Measurements from ENCODE around the gene LINC01488. TPM values are rescaled to one million over a fixed set of nuclear protein-coding genes. Genes with fewer than 3 reads are reported as not detected.

The LINC01488 gene
- total RNA-seq, 3 donors from 2014 or later, result not detected

DNA sequence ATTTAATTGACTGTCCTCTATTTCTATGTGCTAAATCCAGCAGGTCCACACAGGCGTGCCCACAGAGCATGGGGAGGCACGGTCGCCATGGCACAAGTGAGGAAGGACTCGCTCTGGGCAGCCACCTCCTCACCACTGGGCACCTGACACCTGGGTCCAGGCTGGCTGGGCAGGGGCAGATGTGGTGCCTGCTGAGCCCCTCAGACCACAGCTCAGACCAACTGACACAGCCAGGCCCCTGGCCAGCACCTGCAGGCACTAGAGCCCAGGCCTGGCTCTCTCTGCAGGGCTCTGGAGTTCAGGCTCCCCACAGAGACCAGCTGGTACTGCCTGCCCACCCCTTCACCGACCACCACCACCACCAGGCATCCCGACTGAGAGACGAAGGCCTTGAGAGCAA, 27.9 kb downstream of the LINC01488 start:
- no peak for TF ChIP-seq POLR2A (IDR thresholded peaks at IDR 0.05)
- TF ChIP-seq POLR2AphosphoS5 (IDR thresholded peaks at IDR 0.05), result no peak
- TF ChIP-seq, protein P1, sequence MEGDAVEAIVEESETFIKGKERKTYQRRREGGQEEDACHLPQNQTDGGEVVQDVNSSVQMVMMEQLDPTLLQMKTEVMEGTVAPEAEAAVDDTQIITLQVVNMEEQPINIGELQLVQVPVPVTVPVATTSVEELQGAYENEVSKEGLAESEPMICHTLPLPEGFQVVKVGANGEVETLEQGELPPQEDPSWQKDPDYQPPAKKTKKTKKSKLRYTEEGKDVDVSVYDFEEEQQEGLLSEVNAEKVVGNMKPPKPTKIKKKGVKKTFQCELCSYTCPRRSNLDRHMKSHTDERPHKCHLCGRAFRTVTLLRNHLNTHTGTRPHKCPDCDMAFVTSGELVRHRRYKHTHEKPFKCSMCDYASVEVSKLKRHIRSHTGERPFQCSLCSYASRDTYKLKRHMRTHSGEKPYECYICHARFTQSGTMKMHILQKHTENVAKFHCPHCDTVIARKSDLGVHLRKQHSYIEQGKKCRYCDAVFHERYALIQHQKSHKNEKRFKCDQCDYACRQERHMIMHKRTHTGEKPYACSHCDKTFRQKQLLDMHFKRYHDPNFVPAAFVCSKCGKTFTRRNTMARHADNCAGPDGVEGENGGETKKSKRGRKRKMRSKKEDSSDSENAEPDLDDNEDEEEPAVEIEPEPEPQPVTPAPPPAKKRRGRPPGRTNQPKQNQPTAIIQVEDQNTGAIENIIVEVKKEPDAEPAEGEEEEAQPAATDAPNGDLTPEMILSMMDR (IDR thresholded peaks at IDR 0.05), result no peak
- Histone ChIP-seq H3K9me3 (no peaks in the 10 kb centered on the region), H3K4me3 (no peak overlapping the region), H3K27me3 (no peaks in the 10 kb centered on the region), H3K36me3 (no peaks in the 10 kb centered on the region), H3K4me1 (no peaks in the 10 kb centered on the region), H3K27ac (no peak overlapping the region)
- no peak for DNase-seq (ENCODE audit: low spot score in 2 of 2)
- intact Hi-C loops (cut with DNase I; ENCODE audit: low total_unique reads), result no loop called here

DNA sequence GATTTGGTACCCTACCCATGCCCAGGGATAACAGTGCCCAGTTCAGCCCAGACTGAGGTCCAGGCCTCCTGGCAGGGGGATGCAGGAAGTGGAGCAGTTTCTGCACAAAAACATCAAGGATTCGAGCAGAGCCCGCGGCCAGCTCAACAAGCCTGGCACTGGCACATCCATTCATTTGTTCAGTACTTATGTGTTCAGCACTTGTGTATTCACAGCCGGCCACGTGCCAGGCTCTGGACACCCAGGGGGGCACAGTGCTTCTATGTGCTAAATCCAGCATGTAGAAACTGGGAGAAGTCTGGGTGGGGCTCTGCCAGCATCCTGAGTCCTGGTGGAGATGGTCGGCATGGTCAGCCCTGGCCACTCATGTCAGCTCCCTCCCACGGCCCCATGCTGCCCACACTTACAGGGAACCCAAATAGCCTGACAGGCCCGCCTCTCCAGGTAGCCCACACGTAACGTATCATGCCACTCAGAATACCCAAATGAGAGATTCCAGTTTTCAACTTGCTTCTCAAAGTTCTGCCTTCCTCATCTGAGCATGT, 28.5 kb downstream of the LINC01488 start:
- intact Hi-C loops (cut with DNase I; ENCODE audit: low total_unique reads), result no loop called here
- Histone ChIP-seq H3K4me1 (no peaks in the 10 kb centered on the region), H3K27me3 (no peaks in the 10 kb centered on the region), H3K27ac (no peak overlapping the region), H3K9me3 (no peaks in the 10 kb centered on the region), H3K36me3 (no peaks in the 10 kb centered on the region), H3K4me3 (no peak overlapping the region)
- TF ChIP-seq, protein P1 (IDR thresholded peaks at IDR 0.05), result no peak
- TF ChIP-seq POLR2A (IDR thresholded peaks at IDR 0.05) (no peak), POLR2AphosphoS5 (IDR thresholded peaks at IDR 0.05) (no peak)
- no peak for DNase-seq (ENCODE audit: low spot score in 2 of 2)

- H3K36me3 ChIP-seq, result no peaks in the 10 kb centered on the region
- H3K27ac ChIP-seq, result no peak overlapping the region
- H3K4me1 ChIP-seq, result no peaks in the 10 kb centered on the region
- TF ChIP-seq POLR2AphosphoS5 (IDR thresholded peaks at IDR 0.05) (no peak), POLR2A (IDR thresholded peaks at IDR 0.05) (no peak)
- TF ChIP-seq, protein P1 (IDR thresholded peaks at IDR 0.05), result no peak
- intact Hi-C loops (cut with DNase I; ENCODE audit: low total_unique reads), result no loop called here
- H3K27me3 ChIP-seq, result no peaks in the 10 kb centered on the region
- H3K9me3 ChIP-seq, result no peaks in the 10 kb centered on the region
- H3K4me3 ChIP-seq, result no peak overlapping the region
- DNase-seq (ENCODE audit: low spot score in 2 of 2), result no peak
Observed at GRCh38 chr11:69510471-69511357, 29.3 kb downstream of the LINC01488 start.

- intact Hi-C loops (cut with DNase I; ENCODE audit: low total_unique reads), result no loop called here
- Histone ChIP-seq H3K27ac (no peak overlapping the region), H3K9me3 (no peaks in the 10 kb centered on the region), H3K4me1 (no peaks in the 10 kb centered on the region), H3K36me3 (no peaks in the 10 kb centered on the region), H3K27me3 (no peaks in the 10 kb centered on the region), H3K4me3 (no peak overlapping the region)
- TF ChIP-seq POLR2A (IDR thresholded peaks at IDR 0.05) (no peak), POLR2AphosphoS5 (IDR thresholded peaks at IDR 0.05) (no peak)
- TF ChIP-seq, protein P1 (IDR thresholded peaks at IDR 0.05), result no peak
- DNase-seq (ENCODE audit: low spot score in 2 of 2), result no peak
Observed at GRCh38 chr11:69511358-69512055, 30.0 kb downstream of the LINC01488 start.

- TF ChIP-seq POLR2A (IDR thresholded peaks at IDR 0.05) (no peak), POLR2AphosphoS5 (IDR thresholded peaks at IDR 0.05) (no peak)
- TF ChIP-seq, protein P1 (IDR thresholded peaks at IDR 0.05), result no peak
- intact Hi-C loops (cut with DNase I; ENCODE audit: low total_unique reads), result no loop called here
- no peaks in the 10 kb centered on the region for H3K27me3 ChIP-seq
- H3K4me3 ChIP-seq, result no peak overlapping the region
- no peak overlapping the region for H3K27ac ChIP-seq
- H3K9me3 ChIP-seq, result no peaks in the 10 kb centered on the region
- no peak for DNase-seq (ENCODE audit: low spot score in 2 of 2)
- H3K4me1 ChIP-seq, result no peaks in the 10 kb centered on the region
- H3K36me3 ChIP-seq, result no peaks in the 10 kb centered on the region
Observed at GRCh38 chr11:69512136-69512535, 30.7 kb downstream of the LINC01488 start.

Data from breast epithelium (tissue), 4 donors.